ENCODE results near the gene KIFAP3.

GRCh38 chr1:170020859-170021258 is 53.6 kb downstream of the KIFAP3 start:
- TF ChIP-seq CTCF (IDR thresholded peaks at IDR 0.05) (no peak), POLR2A (IDR thresholded peaks at IDR 0.05) (no peak), POLR2AphosphoS5 (IDR thresholded peaks at IDR 0.05) (no peak)
